ENCODE results near the gene DMRTC1B. TPM values are rescaled to one million over a fixed set of nuclear protein-coding genes. Genes with fewer than 3 reads are reported as not detected.
"Not testable (repeated sequence)": the region's sequence is repeated elsewhere in the genome, so short reads cannot be mapped to it uniquely, and the experiment has no call there.

Gene DMRTC1B
- total RNA-seq = under 1 TPM in 1 of 2 donors, not detected in 1; 0.58 TPM

- H3K4me1 ChIP-seq; H3K36me3 ChIP-seq; H3K27ac ChIP-seq; H3K4me3 ChIP-seq; H3K27me3 ChIP-seq; H3K9me3 ChIP-seq; intact Hi-C loops (cut with DNase I); DNase-seq; H3K9ac ChIP-seq (ENCODE audit: low read depth in 2 of 2, low read length in 2 of 2): not testable (repeated sequence)
These were observed at the start of gene DMRTC1B for GRCh38 chrX:72776653-72777466. Gene DMRTC1B (plus strand): TSS chrX:72776890. CDS start chrX:72845136, 68,246 bp downstream.

GRCh38 chrX:72727846-72728245 lies 48.8 kb upstream of the DMRTC1B start:
- H3K9me3 ChIP-seq = no peaks in the 10 kb centered on the region
- DNase-seq = no peak
- H3K4me3 ChIP-seq = no peak overlapping the region
- intact Hi-C loops (cut with DNase I) = no loop called here
- H3K27me3 ChIP-seq = no peaks in the 10 kb centered on the region
- no peaks in the 10 kb centered on the region for H3K36me3 ChIP-seq
- no peak for TF ChIP-seq CTCF (IDR thresholded peaks at IDR 0.05)
- no peak overlapping the region for H3K9ac ChIP-seq (ENCODE audit: low read depth in 2 of 2, low read length in 2 of 2)
- no peak overlapping the region for H3K27ac ChIP-seq
- H3K4me1 ChIP-seq = no peaks in the 10 kb centered on the region

- H3K4me1 ChIP-seq; H3K27me3 ChIP-seq; H3K27ac ChIP-seq; H3K36me3 ChIP-seq; H3K9me3 ChIP-seq; H3K9ac ChIP-seq (ENCODE audit: low read depth in 2 of 2, low read length in 2 of 2); intact Hi-C loops (cut with DNase I); H3K4me3 ChIP-seq; DNase-seq: not testable (repeated sequence)
These were observed 43.1 kb upstream of the DMRTC1B start for GRCh38 chrX:72733636-72734035.

- Histone ChIP-seq H3K27ac (no peak overlapping the region), H3K36me3 (no peaks in the 10 kb centered on the region), H3K27me3 (no peaks in the 10 kb centered on the region), H3K9me3 (no peaks in the 10 kb centered on the region), H3K4me1 (no peaks in the 10 kb centered on the region), H3K4me3 (no peak overlapping the region), H3K9ac (ENCODE audit: low read depth in 2 of 2, low read length in 2 of 2) (no peak overlapping the region)
- TF ChIP-seq CTCF (IDR thresholded peaks at IDR 0.05) = no peak
- no peak for DNase-seq
- intact Hi-C loops (cut with DNase I) = no loop called here
These were observed 41.1 kb upstream of the DMRTC1B start for GRCh38 chrX:72735561-72735960.

GRCh38 chrX:72745546-72745945 lies 31.1 kb upstream of the DMRTC1B start:
- H3K9ac ChIP-seq (ENCODE audit: low read depth in 2 of 2, low read length in 2 of 2); H3K27ac ChIP-seq; H3K9me3 ChIP-seq; H3K27me3 ChIP-seq; H3K4me1 ChIP-seq; DNase-seq; H3K36me3 ChIP-seq; intact Hi-C loops (cut with DNase I); H3K4me3 ChIP-seq: not testable (repeated sequence)

- H3K36me3 ChIP-seq, H3K27me3 ChIP-seq, H3K4me1 ChIP-seq: not testable (repeated sequence)
These were observed 28.1 kb upstream of the DMRTC1B start for GRCh38 chrX:72748545-72748944.

GRCh38 chrX:72760454-72760853 lies 16.2 kb upstream of the DMRTC1B start:
- intact Hi-C loops (cut with DNase I); H3K4me3 ChIP-seq; H3K4me1 ChIP-seq: not testable (repeated sequence)

More at GRCh38 chrX:72748545-72748944, 28.1 kb upstream of the DMRTC1B start:
- H3K9ac ChIP-seq (ENCODE audit: low read depth in 2 of 2, low read length in 2 of 2); H3K9me3 ChIP-seq; H3K4me3 ChIP-seq; H3K27ac ChIP-seq; intact Hi-C loops (cut with DNase I); DNase-seq: not testable (repeated sequence)

GRCh38 chrX:72777467-72777790 lies 739 bp downstream of the DMRTC1B start:
- H3K9ac ChIP-seq (ENCODE audit: low read depth in 2 of 2, low read length in 2 of 2); H3K4me1 ChIP-seq; H3K4me3 ChIP-seq; H3K27ac ChIP-seq; H3K27me3 ChIP-seq; H3K9me3 ChIP-seq; H3K36me3 ChIP-seq; intact Hi-C loops (cut with DNase I); DNase-seq: not testable (repeated sequence)

More at GRCh38 chrX:72760454-72760853, 16.2 kb upstream of the DMRTC1B start:
- not testable (repeated sequence) for H3K27me3 ChIP-seq; DNase-seq; H3K27ac ChIP-seq; H3K9me3 ChIP-seq; H3K36me3 ChIP-seq; H3K9ac ChIP-seq (ENCODE audit: low read depth in 2 of 2, low read length in 2 of 2)

- H3K27ac ChIP-seq; H3K4me3 ChIP-seq; H3K4me1 ChIP-seq; H3K9ac ChIP-seq (ENCODE audit: low read depth in 2 of 2, low read length in 2 of 2); H3K9me3 ChIP-seq; DNase-seq; H3K27me3 ChIP-seq; H3K36me3 ChIP-seq; intact Hi-C loops (cut with DNase I): not testable (repeated sequence)
These were observed 1.5 kb downstream of the DMRTC1B start for GRCh38 chrX:72778146-72778545.

- H3K27me3 ChIP-seq; DNase-seq; H3K4me1 ChIP-seq; H3K36me3 ChIP-seq; H3K9ac ChIP-seq (ENCODE audit: low read depth in 2 of 2, low read length in 2 of 2); intact Hi-C loops (cut with DNase I); H3K9me3 ChIP-seq; H3K4me3 ChIP-seq; H3K27ac ChIP-seq: not testable (repeated sequence)
These were observed 5.9 kb downstream of the DMRTC1B start, which contains the start of gene FAM236B for GRCh38 chrX:72782560-72782959. Gene FAM236B (minus strand): TSS chrX:72782660. CDS start chrX:72782560, 100 bp downstream.

- H3K36me3 ChIP-seq; H3K27me3 ChIP-seq; H3K9me3 ChIP-seq; H3K4me1 ChIP-seq; DNase-seq; intact Hi-C loops (cut with DNase I); H3K27ac ChIP-seq; H3K9ac ChIP-seq (ENCODE audit: low read depth in 2 of 2, low read length in 2 of 2); H3K4me3 ChIP-seq: not testable (repeated sequence)
These were observed 6.8 kb downstream of the DMRTC1B start for GRCh38 chrX:72783365-72783936.

Data from colonic mucosa (tissue), 4 donors.